Measurements from ENCODE around the gene LNX1. TPM values are rescaled to one million over a fixed set of nuclear protein-coding genes. Genes with fewer than 3 reads are reported as not detected.
"Not testable (repeated sequence)": the region's sequence is repeated elsewhere in the genome, so short reads cannot be mapped to it uniquely, and the experiment has no call there.

LNX1 gene
- total RNA-seq, 4 donors from 2014 or later, result 21.7 to 47.2 (median 36.2) TPM

- H3K9me3 ChIP-seq, result no peaks in the 10 kb centered on the region
- no peak overlapping the region for H3K4me3 ChIP-seq
- TF ChIP-seq EP300 (IDR thresholded peaks at IDR 0.05) (no peak), POLR2A (IDR thresholded peaks at IDR 0.05) (no peak), POLR2AphosphoS5 (IDR thresholded peaks at IDR 0.05) (no peak)
- TF ChIP-seq, protein P1, sequence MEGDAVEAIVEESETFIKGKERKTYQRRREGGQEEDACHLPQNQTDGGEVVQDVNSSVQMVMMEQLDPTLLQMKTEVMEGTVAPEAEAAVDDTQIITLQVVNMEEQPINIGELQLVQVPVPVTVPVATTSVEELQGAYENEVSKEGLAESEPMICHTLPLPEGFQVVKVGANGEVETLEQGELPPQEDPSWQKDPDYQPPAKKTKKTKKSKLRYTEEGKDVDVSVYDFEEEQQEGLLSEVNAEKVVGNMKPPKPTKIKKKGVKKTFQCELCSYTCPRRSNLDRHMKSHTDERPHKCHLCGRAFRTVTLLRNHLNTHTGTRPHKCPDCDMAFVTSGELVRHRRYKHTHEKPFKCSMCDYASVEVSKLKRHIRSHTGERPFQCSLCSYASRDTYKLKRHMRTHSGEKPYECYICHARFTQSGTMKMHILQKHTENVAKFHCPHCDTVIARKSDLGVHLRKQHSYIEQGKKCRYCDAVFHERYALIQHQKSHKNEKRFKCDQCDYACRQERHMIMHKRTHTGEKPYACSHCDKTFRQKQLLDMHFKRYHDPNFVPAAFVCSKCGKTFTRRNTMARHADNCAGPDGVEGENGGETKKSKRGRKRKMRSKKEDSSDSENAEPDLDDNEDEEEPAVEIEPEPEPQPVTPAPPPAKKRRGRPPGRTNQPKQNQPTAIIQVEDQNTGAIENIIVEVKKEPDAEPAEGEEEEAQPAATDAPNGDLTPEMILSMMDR (IDR thresholded peaks at IDR 0.05), result no peak
- H3K27me3 ChIP-seq, result no peaks in the 10 kb centered on the region
- H3K27ac ChIP-seq, result no peak overlapping the region
- H3K4me1 ChIP-seq, result no peaks in the 10 kb centered on the region
- no peak for DNase-seq (ENCODE audit: low spot score in 2 of 2)
- H3K36me3 ChIP-seq, result peaks cover 25% of the 10 kb centered on the region
Measured at GRCh38 chr4:53424280-53424679, 167.0 kb downstream of the LNX1 start.

DNA sequence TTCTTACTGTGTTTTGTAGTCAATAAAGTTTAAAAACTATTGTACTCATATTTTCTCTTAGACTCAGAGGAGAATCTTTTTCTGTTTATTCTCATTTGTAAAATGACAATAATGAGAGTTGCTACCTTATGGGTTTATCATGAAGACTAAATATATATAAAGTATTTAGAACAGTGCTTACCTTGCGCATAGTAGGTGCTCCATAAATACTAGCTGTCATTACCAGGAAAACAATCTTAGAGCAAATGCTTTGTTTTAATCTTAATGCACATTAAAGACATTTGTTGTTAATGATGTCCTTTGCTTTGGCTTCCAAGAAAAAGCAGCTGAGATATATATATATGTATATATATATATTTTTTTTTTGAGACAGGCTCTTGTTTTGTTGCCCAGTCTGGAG lies 168.9 kb downstream of the LNX1 start:
- Histone ChIP-seq H3K9me3 (no peaks in the 10 kb centered on the region), H3K27me3 (no peaks in the 10 kb centered on the region), H3K4me3 (no peak overlapping the region), H3K27ac (no peak overlapping the region), H3K36me3 (peaks cover 8% of the 10 kb centered on the region), H3K4me1 (no peaks in the 10 kb centered on the region)
- TF ChIP-seq, protein P1 (IDR thresholded peaks at IDR 0.05), result no peak
- TF ChIP-seq POLR2AphosphoS5 (IDR thresholded peaks at IDR 0.05), result no peak
- no peak for TF ChIP-seq POLR2A (IDR thresholded peaks at IDR 0.05)
- no peak for TF ChIP-seq EP300 (IDR thresholded peaks at IDR 0.05)
- no peak for DNase-seq (ENCODE audit: low spot score in 2 of 2)
- WGBS, result 97% methylated on average over 1 of the region's 1 CpG

DNA sequence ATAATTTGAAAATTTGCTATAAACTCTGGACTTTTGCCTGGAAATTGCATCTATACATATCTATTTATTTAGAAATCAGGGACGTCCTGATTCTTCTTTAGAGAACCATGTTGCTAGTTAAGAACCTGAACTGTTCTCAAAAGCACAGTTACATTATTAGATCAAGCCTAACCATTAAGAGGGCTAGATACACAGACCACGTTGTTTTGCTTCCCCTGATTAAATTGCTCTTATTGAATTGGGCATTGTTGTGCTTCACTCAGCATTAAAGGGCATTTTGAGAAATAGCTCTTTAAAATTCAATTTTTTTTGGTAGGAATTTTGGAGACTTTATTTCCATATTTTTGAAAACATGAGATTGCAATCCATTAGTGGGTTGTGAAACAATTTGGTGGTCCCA lies 169.5 kb downstream of the LNX1 start:
- no peaks in the 10 kb centered on the region for H3K27me3 ChIP-seq
- no peak for TF ChIP-seq POLR2AphosphoS5 (IDR thresholded peaks at IDR 0.05)
- WGBS, result 89% methylated on average over 2 of the region's 2 CpGs
- no peak for DNase-seq (ENCODE audit: low spot score in 2 of 2)
- no peaks in the 10 kb centered on the region for H3K9me3 ChIP-seq
- H3K4me1 ChIP-seq, result no peaks in the 10 kb centered on the region
- H3K36me3 ChIP-seq, result peaks cover 5% of the 10 kb centered on the region
- H3K4me3 ChIP-seq, result no peak overlapping the region
- no peak overlapping the region for H3K27ac ChIP-seq

GRCh38 chr4:53419208-53419607 lies 172.1 kb downstream of the LNX1 start:
- Histone ChIP-seq H3K36me3 (peaks cover 13% of the 10 kb centered on the region), H3K27me3 (no peaks in the 10 kb centered on the region), H3K4me1 (no peaks in the 10 kb centered on the region), H3K4me3 (no peak overlapping the region), H3K9me3 (no peaks in the 10 kb centered on the region), H3K27ac (no peak overlapping the region)
- 94% methylated on average over 3 of the region's 3 CpGs for WGBS
- TF ChIP-seq, protein P1 (IDR thresholded peaks at IDR 0.05), result no peak
- TF ChIP-seq POLR2A (IDR thresholded peaks at IDR 0.05) (no peak), EP300 (IDR thresholded peaks at IDR 0.05) (no peak), POLR2AphosphoS5 (IDR thresholded peaks at IDR 0.05) (no peak)
- no peak for DNase-seq (ENCODE audit: low spot score in 2 of 2)

GRCh38 chr4:53409479-53409878 lies 181.8 kb downstream of the LNX1 start:
- 97% methylated on average over 7 of the region's 11 CpGs for WGBS

More at GRCh38 chr4:53409479-53409878, 181.8 kb downstream of the LNX1 start:
- peaks cover 22% of the 10 kb centered on the region for H3K36me3 ChIP-seq
- not testable (repeated sequence) for H3K27ac ChIP-seq; H3K4me3 ChIP-seq; DNase-seq (ENCODE audit: low spot score in 2 of 2); H3K27me3 ChIP-seq; H3K4me1 ChIP-seq; H3K9me3 ChIP-seq

Other genes with a start within 250 kb of the LNX1 start
- 10 to 100 TPM; 25.5 to 39.5 (median 31.9) TPM for gene SCFD2, start 225.4 kb downstream of the LNX1 start, total RNA-seq
- 10 to 100 TPM; 33.8 to 57.5 (median 46.6) TPM for gene FIP1L1, start 213.8 kb downstream of the LNX1 start, total RNA-seq

Data from suprapubic skin (tissue), 4 donors.